LoVo (cell line): ENCODE data around the gene POPDC3.
A peak's percentile ranks its signal among the peaks of the same experiment; 100 is the strongest.

Experiments used
- DNase-seq: peaks from one replicate; pipeline ENCODE4 v3.0.0-alpha.2; 2016; ENCODE audit warnings: low spot score

POPDC3 gene

GRCh38 chr6:105151644-105152043, 28.2 kb downstream of the POPDC3 start:
- DNase-seq: no peak

DNA sequence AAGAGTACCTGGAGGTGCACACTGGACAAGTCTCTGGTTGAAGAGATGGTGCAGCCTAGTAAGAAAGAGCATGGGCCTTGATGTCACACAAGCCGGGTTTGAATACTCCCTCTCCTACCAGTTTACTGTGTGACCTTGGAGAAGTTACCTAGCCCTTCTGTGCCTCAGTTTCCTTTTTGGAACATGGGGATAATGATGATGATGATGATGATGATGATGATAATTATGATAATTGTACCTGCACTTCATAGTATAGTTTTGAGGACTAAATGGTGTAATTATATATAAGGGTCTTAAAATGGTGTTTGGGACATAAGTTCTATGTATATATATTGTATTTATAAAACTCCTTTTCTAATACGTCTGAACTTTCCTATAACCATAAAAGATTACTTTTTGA, 41.7 kb downstream of the POPDC3 start:
- no peak for DNase-seq

DNA sequence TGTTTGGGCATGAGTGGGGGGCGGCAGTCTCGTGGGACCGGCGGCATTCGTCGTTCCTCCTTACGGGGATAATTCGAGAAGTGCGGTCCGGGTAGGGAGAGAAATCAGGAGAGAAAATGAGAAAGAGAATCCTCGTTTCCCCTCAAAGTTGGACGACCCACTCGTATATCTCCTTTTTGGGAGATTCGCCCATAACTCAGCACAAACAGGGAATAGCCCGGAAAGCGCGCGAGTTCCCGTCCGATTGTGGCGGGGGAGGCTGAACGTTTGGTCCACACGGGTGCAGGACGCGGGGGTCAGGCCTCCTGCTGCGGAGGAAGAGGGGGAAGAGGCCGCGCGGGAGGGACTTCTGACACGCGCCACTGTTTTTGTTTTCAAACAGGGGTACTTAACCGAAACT, 42.4 kb downstream of the POPDC3 start:
- DNase-seq: no peak

- DNase-seq: no peak
These were observed 43.1 kb downstream of the POPDC3 start for GRCh38 chr6:105136431-105137350.

DNA sequence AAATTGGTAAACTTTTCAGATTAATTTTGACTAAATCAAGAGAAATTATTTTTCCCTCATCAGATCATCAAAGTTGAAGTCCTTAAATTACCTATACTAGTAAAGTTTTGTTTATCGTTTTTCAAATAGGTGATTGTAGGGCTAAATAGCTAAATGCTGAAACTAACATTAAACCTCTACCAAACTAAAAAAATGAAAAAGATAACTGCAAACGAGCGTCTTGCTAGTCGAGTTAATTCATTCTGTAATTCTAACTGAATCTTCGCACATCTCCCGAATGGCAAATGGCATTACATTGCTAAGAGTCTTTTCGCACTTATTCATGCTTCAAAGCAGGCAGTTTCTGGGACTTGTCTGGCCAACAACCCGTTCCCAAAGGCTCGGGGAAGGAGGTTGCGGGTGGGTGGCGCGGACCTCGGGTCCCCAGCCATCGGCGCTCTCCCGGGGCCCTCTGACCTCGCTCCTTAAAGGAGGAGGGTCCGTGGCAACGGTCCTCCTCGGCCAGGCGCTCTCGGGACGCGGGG, 43.8 kb downstream of the POPDC3 start:
- no peak for DNase-seq

DNA sequence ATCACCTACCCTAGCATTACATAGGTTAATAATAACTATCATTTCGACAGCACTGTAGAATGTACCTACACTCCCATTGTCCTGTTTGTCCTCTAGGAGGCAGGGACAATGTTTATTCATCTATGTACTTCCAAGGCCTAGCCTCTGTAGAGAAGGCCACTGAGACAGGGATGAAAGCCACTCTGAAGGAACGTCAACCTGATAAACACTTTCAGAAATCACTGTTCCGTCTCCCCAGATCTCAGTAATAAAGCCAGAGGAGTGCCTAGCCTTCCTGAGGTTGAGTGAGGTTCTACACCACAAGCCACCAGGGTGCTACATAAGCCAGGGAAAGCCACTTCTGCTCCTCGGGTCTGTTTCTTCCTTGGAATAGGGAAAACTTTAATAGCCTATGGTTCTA, 44.8 kb downstream of the POPDC3 start:
- DNase-seq: no peak

- no peak for DNase-seq
These were observed 57.1 kb downstream of the POPDC3 start for GRCh38 chr6:105122717-105123116.

GRCh38 chr6:105121981-105122380, 57.8 kb downstream of the POPDC3 start:
- DNase-seq: peak; percentile 12

GRCh38 chr6:105120570-105120969, 59.2 kb downstream of the POPDC3 start:
- DNase-seq: no peak

- no peak for DNase-seq
These were observed 63.7 kb downstream of the POPDC3 start for GRCh38 chr6:105116150-105116549.

DNA sequence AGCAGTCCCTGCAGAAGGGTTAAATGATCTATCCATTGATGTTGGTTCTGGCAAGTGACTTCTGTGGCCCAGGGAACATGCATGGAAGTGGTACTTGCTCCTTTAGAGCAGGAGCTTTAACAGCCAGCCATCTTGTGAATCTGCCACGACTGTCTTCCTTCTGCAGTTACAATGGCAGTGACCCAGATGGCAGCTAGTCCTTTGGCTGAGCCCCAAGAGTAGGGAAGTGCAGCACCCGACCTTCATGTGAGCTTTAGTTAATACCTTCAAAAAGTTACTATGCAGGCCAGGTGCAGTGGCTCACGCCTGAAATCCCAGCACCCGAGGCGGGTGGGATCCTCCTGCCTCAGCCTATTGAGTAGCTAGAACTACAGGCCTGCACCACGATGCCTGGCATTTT, 66.4 kb downstream of the POPDC3 start:
- DNase-seq: no peak

- no peak for DNase-seq
These were observed 67.2 kb downstream of the POPDC3 start for GRCh38 chr6:105112577-105112976.

GRCh38 chr6:105111871-105112270, 67.9 kb downstream of the POPDC3 start:
- no peak for DNase-seq

GRCh38 chr6:105111105-105111504, 68.7 kb downstream of the POPDC3 start:
- DNase-seq: no peak

DNA sequence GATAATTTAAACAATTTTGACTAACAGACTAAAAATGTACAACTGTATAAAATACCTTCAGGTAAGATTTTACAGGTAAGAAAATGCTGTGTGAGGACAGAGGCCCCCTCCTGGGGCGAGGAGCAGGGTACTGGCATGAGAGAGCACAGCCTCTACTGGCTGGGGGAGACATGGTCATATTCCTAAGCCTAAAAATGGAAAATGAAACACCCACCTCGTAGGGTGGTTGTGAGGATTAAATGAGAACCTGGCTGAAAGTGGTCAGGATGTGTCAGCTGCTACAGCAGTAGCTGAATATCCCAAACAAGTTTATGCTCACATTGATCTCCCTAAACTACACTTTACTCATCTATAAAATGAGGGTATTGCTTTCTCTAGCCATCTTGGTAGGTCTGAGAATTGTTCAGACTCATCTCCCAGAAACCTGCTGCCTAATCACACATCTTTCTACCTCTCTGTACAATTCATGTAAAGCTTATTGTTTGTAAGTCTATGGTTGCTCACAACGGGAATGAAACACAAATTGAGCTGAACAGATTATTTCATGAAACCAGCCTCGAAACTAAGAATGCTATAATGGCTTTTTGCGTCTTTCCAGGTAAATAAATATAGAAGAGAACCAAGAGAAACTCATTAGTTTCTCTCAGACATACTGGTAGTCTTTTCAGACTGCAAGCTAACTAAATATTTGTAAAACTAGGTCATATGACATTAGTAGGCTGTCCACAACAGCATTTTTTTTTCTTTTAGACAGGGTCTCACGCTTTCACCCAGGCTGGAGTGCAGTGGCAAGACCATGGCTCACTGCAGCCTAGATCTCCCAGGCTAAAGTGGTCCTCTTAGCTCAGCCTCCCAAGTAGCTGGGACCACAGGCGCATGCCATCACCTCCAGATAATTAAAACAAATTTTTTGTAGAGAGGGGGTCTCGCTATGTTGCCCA, 69.6 kb downstream of the POPDC3 start:
- no peak for DNase-seq

GRCh38 chr6:105108631-105109262, 71.1 kb downstream of the POPDC3 start:
- DNase-seq: no peak
